SU-DHL-6 (cell line): ENCODE measurements around the gene GANC.
A peak's percentile ranks its signal among the peaks of the same experiment; 100 is the strongest.

Experiments used
- H2AFZ ChIP-seq: fragments of 200-600 bp; sonication (generic); 2 replicates; pipeline ENCODE4 v1.6.1; 2014; ENCODE audit warnings: low read depth, mild to moderate bottlenecking, moderate library complexity, mixed read lengths, antibody characterized with exemption, low read length; ENCODE audit not compliant: severe bottlenecking
- H3F3A ChIP-seq: fragments of 200-600 bp; shearing (Covaris generic); 2 replicates; pipeline ENCODE4 v1.6.0; 2016; ENCODE audit warnings: antibody characterized with exemption, mild to moderate bottlenecking; ENCODE audit not compliant: insufficient read depth
- H3K27ac ChIP-seq: fragments of 200-600 bp; sonication (generic); 2 replicates; pipeline ENCODE4 v1.5.1; 2016; ENCODE audit warnings: low read depth, mild to moderate bottlenecking, low read length, moderate library complexity, mixed read lengths
- H3K27me3 ChIP-seq: fragments of 200-600 bp; sonication (generic), shearing (Covaris generic); 2 replicates; pipeline ENCODE4 v1.6.0; 2014; ENCODE audit warnings: mild to moderate bottlenecking, low read length
- H3K36me3 ChIP-seq: fragments of 200-600 bp; sonication (generic); 2 replicates; pipeline ENCODE4 v1.6.1; 2014; ENCODE audit warnings: mild to moderate bottlenecking, low read length, mixed read lengths
- H3K4me2 ChIP-seq: fragments of 300-600, 200-600 bp; shearing (Covaris generic), sonication (generic); 2 replicates; pipeline ENCODE4 v1.6.0; 2014; ENCODE audit warnings: low read length, low read depth, mild to moderate bottlenecking; ENCODE audit not compliant: poor library complexity, severe bottlenecking
- H3K4me3 ChIP-seq: fragments of 200-600 bp; sonication (generic); 2 replicates; pipeline ENCODE4 v1.5.1; 2014; ENCODE audit warnings: antibody characterized with exemption, low read length, mild to moderate bottlenecking, mixed read lengths; ENCODE audit not compliant: insufficient read depth, poor library complexity, severe bottlenecking
- H3K79me2 ChIP-seq: fragments of 200-600 bp; sonication (generic); 2 replicates; pipeline ENCODE4 v1.6.1; 2014; ENCODE audit warnings: mild to moderate bottlenecking, low read length, moderate library complexity; ENCODE audit not compliant: insufficient read depth
- H3K9ac ChIP-seq: fragments of 200-600 bp; sonication (generic); 2 replicates; pipeline ENCODE4 v1.7.0; 2014; ENCODE audit warnings: mild to moderate bottlenecking, low read length
- H3K9me2 ChIP-seq: fragments of 200-600 bp; sonication (generic); replicated peaks from 2 replicates; pipeline ENCODE4 v1.6.1; 2014; ENCODE audit warnings: low read length; ENCODE audit not compliant: insufficient read depth
- H3K9me3 ChIP-seq: fragments of 200-600 bp; sonication (generic); 2 replicates; pipeline ENCODE4 v1.6.1; 2014; ENCODE audit warnings: low read length, mixed read lengths; ENCODE audit not compliant: insufficient read depth
- H4K20me1 ChIP-seq: fragments of 200-600 bp; sonication (generic); 2 replicates; pipeline ENCODE4 v1.6.1; 2014; ENCODE audit warnings: low read depth, mild to moderate bottlenecking, antibody characterized with exemption, low read length, moderate library complexity, mixed read lengths
- CTCF ChIP-seq: fragments of 200-600 bp; sonication (generic); IDR thresholded peaks from one replicate; pipeline ENCODE4 v1.5.1; 2017; ENCODE audit warnings: antibody characterized with exemption, mild to moderate bottlenecking, low read length, moderate library complexity; ENCODE audit not compliant: insufficient read depth, poor library complexity, severe bottlenecking
- EZH2phosphoT487 ChIP-seq: fragments of 200-600 bp; sonication (generic), shearing (Covaris generic); conservative IDR thresholded peaks from 2 replicates; pipeline ENCODE4 v1.6.1; 2018; ENCODE audit warnings: mild to moderate bottlenecking, antibody characterized with exemption, low read length, moderate library complexity, mixed read lengths

The GANC gene

GRCh38 chr15:42264795-42265194 lies 8.2 kb upstream of the GANC start:
- no peaks in the 10 kb centered on the region for H3K9me3 ChIP-seq
- H4K20me1 ChIP-seq, result 0 out of 2 replicates have a peak, but pooled peaks cover 5% of the 10 kb centered on the region
- no peak overlapping the region for H3K27ac ChIP-seq
- H3K4me3 ChIP-seq, result no peak overlapping the region
- H3K9ac ChIP-seq, result no peak overlapping the region
- H3K27me3 ChIP-seq, result no peaks in the 10 kb centered on the region
- peaks cover 47% of the 10 kb centered on the region for H3K36me3 ChIP-seq
- no peak for TF ChIP-seq CTCF
- TF ChIP-seq EZH2phosphoT487, result no peak
- H2AFZ ChIP-seq, result no peak overlapping the region
- peaks cover 4% of the 10 kb centered on the region; the same call in 1 of the 2 replicates for H3F3A ChIP-seq
- no peak overlapping the region for H3K4me2 ChIP-seq
- H3K9me2 ChIP-seq, result no peaks in the 10 kb centered on the region
- peaks cover 18% of the 10 kb centered on the region for H3K79me2 ChIP-seq

DNA sequence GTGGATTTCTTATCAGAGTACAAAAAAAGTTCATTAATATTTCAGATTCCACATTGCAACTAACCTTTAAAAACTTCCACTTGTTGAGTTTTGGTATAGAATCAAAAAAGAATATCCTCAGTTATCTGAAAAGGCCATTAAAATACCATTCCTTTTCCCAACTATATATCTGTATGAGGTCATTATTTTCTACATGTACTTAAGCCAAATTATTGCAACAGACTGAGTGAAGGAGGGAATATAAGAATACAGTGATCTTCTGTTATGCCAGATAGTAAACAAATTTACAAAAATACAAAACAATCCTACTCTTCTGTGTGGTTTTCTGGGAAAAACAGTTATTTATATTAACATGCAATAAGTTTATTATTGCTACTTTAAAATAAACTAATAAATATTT lies 5.7 kb upstream of the GANC start:
- Histone ChIP-seq H3K4me2 (no peak overlapping the region), H2AFZ (no peak overlapping the region), H3K9me2 (no peaks in the 10 kb centered on the region), H3K79me2 (peaks cover 43% of the 10 kb centered on the region), H3K36me3 (peaks cover 35% of the 10 kb centered on the region), H4K20me1 (0 out of 2 replicates have a peak, but pooled peaks cover 10% of the 10 kb centered on the region), H3K9me3 (no peaks in the 10 kb centered on the region), H3K27ac (no peak overlapping the region), H3K27me3 (no peaks in the 10 kb centered on the region), H3K9ac (no peak overlapping the region), H3F3A (peaks cover 4% of the 10 kb centered on the region; the same call in 1 of the 2 replicates), H3K4me3 (no peak overlapping the region)
- no peak for TF ChIP-seq EZH2phosphoT487
- TF ChIP-seq CTCF, result no peak

GRCh38 chr15:42270551-42270950 lies 2.5 kb upstream of the GANC start:
- Histone ChIP-seq H3K79me2 (peaks cover 55% of the 10 kb centered on the region), H3K9ac (no peak overlapping the region)

More at GRCh38 chr15:42270551-42270950, 2.5 kb upstream of the GANC start:
- H4K20me1 ChIP-seq, result 0 out of 2 replicates have a peak, but pooled peaks cover 10% of the 10 kb centered on the region
- H3K36me3 ChIP-seq, result peaks cover 19% of the 10 kb centered on the region; the same call in 1 of the 2 replicates
- H3K27ac ChIP-seq, result no peak overlapping the region
- no peaks in the 10 kb centered on the region for H3K9me3 ChIP-seq
- peak overlapping the region; percentile 90 for H3K4me2 ChIP-seq
- no peaks in the 10 kb centered on the region for H3K27me3 ChIP-seq
- H3F3A ChIP-seq, result peaks cover 6% of the 10 kb centered on the region; the same call in 1 of the 2 replicates
- H2AFZ ChIP-seq, result no peak overlapping the region
- no peak overlapping the region for H3K4me3 ChIP-seq
- H3K9me2 ChIP-seq, result no peaks in the 10 kb centered on the region
- TF ChIP-seq CTCF (no peak), EZH2phosphoT487 (no peak)
